Prostate gland (tissue), 2 donors: ENCODE data around the gene ST8SIA1. TPM values are rescaled to one million over a fixed set of nuclear protein-coding genes. Genes with fewer than 3 reads are reported as not detected.

Experiments
- DNase-seq: peaks from one replicate; pipeline ENCODE4 v3.0.0-alpha.2; 2019; ENCODE audit warnings: low spot score
- H3K27ac ChIP-seq, 2 donors: fragments of 200-600 bp; sonication (generic); 2 replicates each; pipeline ENCODE4 v1.5.1; 2017 to 2019
- H3K27me3 ChIP-seq: fragments of 200-600 bp; sonication (generic); replicated peaks from 2 replicates; pipeline ENCODE4 v1.5.1; 2019; ENCODE audit not compliant: insufficient read depth
- H3K36me3 ChIP-seq, 2 donors: fragments of 200-600 bp; sonication (generic); 1 replicate in 1 of 2; 2 replicates in 1 of 2; pipeline versions ENCODE4 v1.5.1 to v1.8.1; 2017 to 2019
- H3K4me1 ChIP-seq: fragments of 200-600 bp; sonication (generic); replicated peaks from 2 replicates; pipeline ENCODE4 v1.5.1; 2019
- H3K4me3 ChIP-seq, 2 donors: fragments of 200-600 bp; sonication (generic); 2 replicates each; pipeline ENCODE4 v1.5.1; 2017 to 2019
- H3K9me3 ChIP-seq: fragments of 200-600 bp; sonication (generic); 2 replicates; pipeline ENCODE4 v1.5.1; 2017
- CTCF ChIP-seq, 4 experiments: fragments of 200-600 bp in 2 of 4; fragments of 450-650 bp in 2 of 4; sonication (generic) in 2 of 4; IDR thresholded peaks; 1 replicate in 3 of 4; 2 replicates in 1 of 4; pipeline ENCODE4 v1.5.1; 2016 to 2019; ENCODE audit warnings: antibody characterized with exemption in 4 of 4, mild to moderate bottlenecking in 2 of 4, moderate library complexity in 2 of 4
- POLR2A ChIP-seq: fragments of 450-650 bp; IDR thresholded peaks from one replicate; pipeline ENCODE4 v1.6.1; 2016; ENCODE audit warnings: antibody characterized with exemption, mild to moderate bottlenecking
- POLR2AphosphoS5 ChIP-seq: sonication (generic); formaldehyde crosslinking; IDR thresholded peaks from one replicate; pipeline ENCODE4 v1.6.1; 2017; ENCODE audit warnings: antibody characterized with exemption
- WGBS: methylation state at CpG from one replicate; pipeline ENCODE4 v1.1.5; 2018; 5-methylcytosine and 5-hydroxymethylcytosine counted together
- intact Hi-C: fragments of 100-400 bp; cut with DNase I; formaldehyde crosslinking; loops from one replicate; pipeline ENCODE4 v1.14.2; 2022
- total RNA-seq, 2 donors: library from RNA; depleted of rRNA; stranded (reverse); fragments of >200 nt; gene quantifications; one replicate each; pipeline ENCODE4 v1.1.0, GENCODE V29; 2016

Gene ST8SIA1
- total RNA-seq, 2 donors from 2014 or later = 17.7 to 18.8 TPM

GRCh38 chr12:22321638-22322037 is 12.9 kb downstream of the ST8SIA1 start:
- 62% methylated on average over 2 of the region's 2 CpGs for WGBS
- DNase-seq = no peak
- Histone ChIP-seq H3K36me3 (no peaks in the 10 kb centered on the region), H3K4me1 (no peaks in the 10 kb centered on the region), H3K27ac (peak overlapping the region; percentile 23 to 69), H3K9me3 (no peaks in the 10 kb centered on the region), H3K4me3 (no peak overlapping the region), H3K27me3 (no peaks in the 10 kb centered on the region)
- intact Hi-C loops = no loop called here
- TF ChIP-seq POLR2A (no peak), CTCF (IDR thresholded peaks at IDR 0.05) (no peak), POLR2AphosphoS5 (no peak)

- Histone ChIP-seq H3K4me1 (no peaks in the 10 kb centered on the region), H3K9me3 (no peaks in the 10 kb centered on the region), H3K27me3 (no peaks in the 10 kb centered on the region), H3K27ac (peak overlapping the region in 1 of 2 donors; percentile 69), H3K36me3 (no peaks in the 10 kb centered on the region), H3K4me3 (no peak overlapping the region)
- intact Hi-C loops = no loop called here
- 87% methylated on average over 11 of the region's 11 CpGs for WGBS
- no peak for DNase-seq
- TF ChIP-seq CTCF (IDR thresholded peaks at IDR 0.05) (no peak), POLR2AphosphoS5 (no peak), POLR2A (no peak)
These were observed 13.4 kb downstream of the ST8SIA1 start for GRCh38 chr12:22321018-22321605.

GRCh38 chr12:22318108-22318737 is 16.3 kb downstream of the ST8SIA1 start:
- DNase-seq = no peak
- TF ChIP-seq CTCF (IDR thresholded peaks at IDR 0.05) = no peak
- no peak for TF ChIP-seq POLR2AphosphoS5
- TF ChIP-seq POLR2A = no peak
- Histone ChIP-seq H3K27me3 (no peaks in the 10 kb centered on the region), H3K4me1 (no peaks in the 10 kb centered on the region), H3K36me3 (no peaks in the 10 kb centered on the region), H3K27ac (no peak overlapping the region), H3K9me3 (no peaks in the 10 kb centered on the region), H3K4me3 (no peak overlapping the region)
- 79% methylated on average over 4 of the region's 4 CpGs for WGBS
- intact Hi-C loops = no loop called here

- Histone ChIP-seq H3K36me3 (no peaks in the 10 kb centered on the region), H3K27ac (no peak overlapping the region), H3K27me3 (no peaks in the 10 kb centered on the region), H3K9me3 (no peaks in the 10 kb centered on the region), H3K4me1 (no peaks in the 10 kb centered on the region), H3K4me3 (no peak overlapping the region)
- intact Hi-C loops = no loop called here
- no peak for DNase-seq
- TF ChIP-seq CTCF (IDR thresholded peaks at IDR 0.05) (no peak), POLR2AphosphoS5 (no peak), POLR2A (no peak)
- WGBS = 87% methylated on average over 2 of the region's 2 CpGs
These were observed 20.6 kb downstream of the ST8SIA1 start for GRCh38 chr12:22313963-22314330.

- Histone ChIP-seq H3K36me3 (no peaks in the 10 kb centered on the region), H3K9me3 (no peaks in the 10 kb centered on the region), H3K27me3 (no peaks in the 10 kb centered on the region), H3K27ac (no peak overlapping the region), H3K4me3 (no peak overlapping the region), H3K4me1 (no peaks in the 10 kb centered on the region)
- no peak for DNase-seq
- intact Hi-C loops = no loop called here
- TF ChIP-seq POLR2AphosphoS5 = no peak
- no peak for TF ChIP-seq POLR2A
- no peak for TF ChIP-seq CTCF (IDR thresholded peaks at IDR 0.05)
- WGBS = 84% methylated on average over 4 of the region's 4 CpGs
These were observed 21.1 kb downstream of the ST8SIA1 start for GRCh38 chr12:22313286-22313962.
